ENCODE results near the gene LTBP3. TPM values are rescaled to one million over a fixed set of nuclear protein-coding genes. Genes with fewer than 3 reads are reported as not detected.

LTBP3 gene
- total and polyA plus RNA-seq, 4 donors = 8.8 to 46.2 (median 17.0) TPM

GRCh38 chr11:65596520-65596919 is 38.4 kb upstream of the LTBP3 start:
- Histone ChIP-seq H3K27me3 (ENCODE audit: control insufficient read depth in 4 of 4, insufficient read depth in 4 of 4, low read length in 3 of 4) (no peaks in the 10 kb centered on the region), H3K4me1 (ENCODE audit: control insufficient read depth in 4 of 4, insufficient read depth in 4 of 4, low read length in 3 of 4) (peaks cover 0 to 3% (median 0%) of the 10 kb centered on the region in 4 donors), H3K9me3 (ENCODE audit: control insufficient read depth in 4 of 4, low read length in 3 of 4) (no peaks in the 10 kb centered on the region), H3K27ac (ENCODE audit: low read depth in 1 of 2, low read length in 2 of 2) (no peak overlapping the region), H3K9ac (ENCODE audit: low read depth in 1 of 2, low read length in 2 of 2) (no peak overlapping the region), H3K36me3 (ENCODE audit: control insufficient read depth in 4 of 4, insufficient read depth in 3 of 4, low read depth in 1 of 4, low read length in 3 of 4) (peaks cover 0 to 29% (median 13%) of the 10 kb centered on the region in 4 donors), H3K4me3 (ENCODE audit: low read depth in 1 of 3, low read length in 3 of 3) (no peak overlapping the region)
- WGBS = 80% methylated on average over 6 of the region's 6 CpGs
- TF ChIP-seq FOXA2 (IDR thresholded peaks at IDR 0.05) = no peak
- no peak for TF ChIP-seq FOXA1 (IDR thresholded peaks at IDR 0.05)
- TF ChIP-seq JUND (IDR thresholded peaks at IDR 0.05) = no peak
- no peak for TF ChIP-seq EGR1 (IDR thresholded peaks at IDR 0.05; ENCODE audit: low read depth in 2 of 2)
- TF ChIP-seq, protein P1, sequence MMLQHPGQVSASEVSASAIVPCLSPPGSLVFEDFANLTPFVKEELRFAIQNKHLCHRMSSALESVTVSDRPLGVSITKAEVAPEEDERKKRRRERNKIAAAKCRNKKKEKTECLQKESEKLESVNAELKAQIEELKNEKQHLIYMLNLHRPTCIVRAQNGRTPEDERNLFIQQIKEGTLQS (IDR thresholded peaks at IDR 0.05) = no peak
- DNase-seq (ENCODE audit: low spot score) = no peak

GRCh38 chr11:65595543-65596281 is 37.6 kb upstream of the LTBP3 start, which contains the start of gene KCNK7:
TSS of gene KCNK7 (minus strand) at chr11:65595800. CDS start at chr11:65595772, 28 bp downstream.
- no peak for DNase-seq (ENCODE audit: low spot score)
- H3K9me3 ChIP-seq (ENCODE audit: control insufficient read depth in 4 of 4, low read length in 3 of 4) = no peaks in the 10 kb centered on the region
- H3K27ac ChIP-seq (ENCODE audit: low read depth in 1 of 2, low read length in 2 of 2) = no peak within 1 kb of the TSS
- H3K9ac ChIP-seq (ENCODE audit: low read depth in 1 of 2, low read length in 2 of 2) = no peak within 1 kb of the TSS
- peaks cover 0 to 3% (median 0%) of the 10 kb centered on the region in 4 donors for H3K4me1 ChIP-seq (ENCODE audit: control insufficient read depth in 4 of 4, insufficient read depth in 4 of 4, low read length in 3 of 4)
- H3K27me3 ChIP-seq (ENCODE audit: control insufficient read depth in 4 of 4, insufficient read depth in 4 of 4, low read length in 3 of 4) = no peaks in the 10 kb centered on the region
- TF ChIP-seq EGR1 (IDR thresholded peaks at IDR 0.05; ENCODE audit: low read depth in 2 of 2) (no peak), RXRA (IDR thresholded peaks at IDR 0.05) (no peak), FOXA1 (IDR thresholded peaks at IDR 0.05) (no peak), TAF1 (conservative IDR thresholded peaks at IDR 0.05) (no peak), HNF4G (IDR thresholded peaks at IDR 0.05) (no peak), CTCF (IDR thresholded peaks at IDR 0.05; ENCODE audit: low read depth, low read length, missing input control) (no peak)
- TF ChIP-seq, protein P1 (IDR thresholded peaks at IDR 0.05) = no peak
- H3K4me3 ChIP-seq (ENCODE audit: low read depth in 1 of 3, low read length in 3 of 3) = no peak within 1 kb of the TSS
- 65% methylated on average over 12 of the region's 12 CpGs for WGBS
- H3K36me3 ChIP-seq (ENCODE audit: control insufficient read depth in 4 of 4, insufficient read depth in 3 of 4, low read depth in 1 of 4, low read length in 3 of 4) = peaks cover 0 to 26% (median 11%) of the 10 kb centered on the region in 4 donors

- DNase-seq (ENCODE audit: low spot score) = no peak
- Histone ChIP-seq H3K36me3 (ENCODE audit: control insufficient read depth in 4 of 4, insufficient read depth in 3 of 4, low read depth in 1 of 4, low read length in 3 of 4) (peaks cover 0 to 22% (median 8%) of the 10 kb centered on the region in 4 donors), H3K27me3 (ENCODE audit: control insufficient read depth in 4 of 4, insufficient read depth in 4 of 4, low read length in 3 of 4) (no peaks in the 10 kb centered on the region), H3K9ac (ENCODE audit: low read depth in 1 of 2, low read length in 2 of 2) (no peak overlapping the region), H3K27ac (ENCODE audit: low read depth in 1 of 2, low read length in 2 of 2) (no peak overlapping the region), H3K9me3 (ENCODE audit: control insufficient read depth in 4 of 4, low read length in 3 of 4) (no peaks in the 10 kb centered on the region), H3K4me3 (ENCODE audit: low read depth in 1 of 3, low read length in 3 of 3) (no peak overlapping the region), H3K4me1 (ENCODE audit: control insufficient read depth in 4 of 4, insufficient read depth in 4 of 4, low read length in 3 of 4) (peaks cover 0 to 3% (median 0%) of the 10 kb centered on the region in 4 donors)
- WGBS = 87% methylated on average over 3 of the region's 3 CpGs
- TF ChIP-seq RXRA (IDR thresholded peaks at IDR 0.05) = no peak
- no peak for TF ChIP-seq SP1 (IDR thresholded peaks at IDR 0.05)
- no peak for TF ChIP-seq REST (IDR thresholded peaks at IDR 0.05)
- TF ChIP-seq CTCF (IDR thresholded peaks at IDR 0.05; ENCODE audit: low read depth, low read length, missing input control) = no peak
- no peak for TF ChIP-seq HNF4G (IDR thresholded peaks at IDR 0.05)
- TF ChIP-seq HNF4A (conservative IDR thresholded peaks at IDR 0.05) = no peak
- TF ChIP-seq FOXA2 (IDR thresholded peaks at IDR 0.05) = no peak
- TF ChIP-seq RAD21 (IDR thresholded peaks at IDR 0.05) = no peak
Observed at GRCh38 chr11:65595131-65595530, 37.0 kb upstream of the LTBP3 start.

Data from liver (tissue), 9 donors.